ENCODE results near the gene RCHY1. TPM values are rescaled to one million over a fixed set of nuclear protein-coding genes. Genes with fewer than 3 reads are reported as not detected.
"Not testable (repeated sequence)": the region's sequence is repeated elsewhere in the genome, so short reads cannot be mapped to it uniquely, and the experiment has no call there.

The RCHY1 gene
- total RNA-seq, 1 experiment from 2014 or later: 53.5 TPM

- DNase-seq (ENCODE audit: low read depth, low spot score): no peak
- in situ Hi-C loops (cut with HindIII; ENCODE audit: low pct_unique_long_range_greater_than_20kb, low sequenced_read_pairs): no loop called here
Observed at GRCh38 chr4:75527482-75527881, 13.3 kb upstream of the RCHY1 start.

- no peak for DNase-seq (ENCODE audit: low read depth, low spot score)
- in situ Hi-C loops (cut with HindIII; ENCODE audit: low pct_unique_long_range_greater_than_20kb, low sequenced_read_pairs): no loop called here
Observed at GRCh38 chr4:75525910-75526309, 11.7 kb upstream of the RCHY1 start.

- DNase-seq (ENCODE audit: low read depth, low spot score): no peak
- in situ Hi-C loops (cut with HindIII; ENCODE audit: low pct_unique_long_range_greater_than_20kb, low sequenced_read_pairs): no loop called here
Observed at GRCh38 chr4:75525086-75525485, 10.9 kb upstream of the RCHY1 start.

- in situ Hi-C loops (cut with HindIII; ENCODE audit: low pct_unique_long_range_greater_than_20kb, low sequenced_read_pairs): not testable (repeated sequence)
Observed at GRCh38 chr4:75519452-75519851, 5.2 kb upstream of the RCHY1 start.

GRCh38 chr4:75516144-75516543 lies 1.9 kb upstream of the RCHY1 start:
- in situ Hi-C loops (cut with HindIII; ENCODE audit: low pct_unique_long_range_greater_than_20kb, low sequenced_read_pairs): no loop called here
- no peak for DNase-seq (ENCODE audit: low read depth, low spot score)

More at GRCh38 chr4:75519452-75519851, 5.2 kb upstream of the RCHY1 start:
- not testable (repeated sequence) for DNase-seq (ENCODE audit: low read depth, low spot score)

GRCh38 chr4:75514949-75515612 lies 878 bp upstream of the RCHY1 start:
- no peak for DNase-seq (ENCODE audit: low read depth, low spot score)
- in situ Hi-C loops (cut with HindIII; ENCODE audit: low pct_unique_long_range_greater_than_20kb, low sequenced_read_pairs): no loop called here

GRCh38 chr4:75513526-75514130 lies 575 bp downstream of the RCHY1 start:
- no peak for DNase-seq (ENCODE audit: low read depth, low spot score)
- in situ Hi-C loops (cut with HindIII; ENCODE audit: low pct_unique_long_range_greater_than_20kb, low sequenced_read_pairs): no loop called here

GRCh38 chr4:75512386-75513211 lies 1.6 kb downstream of the RCHY1 start:
- DNase-seq (ENCODE audit: low read depth, low spot score): peak; percentile 81
- in situ Hi-C loops (cut with HindIII; ENCODE audit: low pct_unique_long_range_greater_than_20kb, low sequenced_read_pairs): no loop called here

- no peak for DNase-seq (ENCODE audit: low read depth, low spot score)
- in situ Hi-C loops (cut with HindIII; ENCODE audit: low pct_unique_long_range_greater_than_20kb, low sequenced_read_pairs): no loop called here
Observed at GRCh38 chr4:75511841-75512240, 2.4 kb downstream of the RCHY1 start.

- in situ Hi-C loops (cut with HindIII; ENCODE audit: low pct_unique_long_range_greater_than_20kb, low sequenced_read_pairs): not testable (repeated sequence)
- DNase-seq (ENCODE audit: low read depth, low spot score): peak; percentile 24
Observed at GRCh38 chr4:75509592-75509991, 4.6 kb downstream of the RCHY1 start.

GRCh38 chr4:75505630-75506029 lies 8.6 kb downstream of the RCHY1 start:
- no peak for DNase-seq (ENCODE audit: low read depth, low spot score)
- in situ Hi-C loops (cut with HindIII; ENCODE audit: low pct_unique_long_range_greater_than_20kb, low sequenced_read_pairs): no loop called here

- in situ Hi-C loops (cut with HindIII; ENCODE audit: low pct_unique_long_range_greater_than_20kb, low sequenced_read_pairs): no loop called here
Observed at GRCh38 chr4:75502671-75503070, 11.5 kb downstream of the RCHY1 start.

GRCh38 chr4:75499900-75500299 lies 14.3 kb downstream of the RCHY1 start:
- no peak for DNase-seq (ENCODE audit: low read depth, low spot score)
- in situ Hi-C loops (cut with HindIII; ENCODE audit: low pct_unique_long_range_greater_than_20kb, low sequenced_read_pairs): no loop called here

More at GRCh38 chr4:75502671-75503070, 11.5 kb downstream of the RCHY1 start:
- no peak for DNase-seq (ENCODE audit: low read depth, low spot score)

GRCh38 chr4:75498041-75498440 lies 16.2 kb downstream of the RCHY1 start:
- no peak for DNase-seq (ENCODE audit: low read depth, low spot score)
- in situ Hi-C loops (cut with HindIII; ENCODE audit: low pct_unique_long_range_greater_than_20kb, low sequenced_read_pairs): no loop called here

GRCh38 chr4:75497133-75497532 lies 17.1 kb downstream of the RCHY1 start:
- in situ Hi-C loops (cut with HindIII; ENCODE audit: low pct_unique_long_range_greater_than_20kb, low sequenced_read_pairs): no loop called here
- no peak for DNase-seq (ENCODE audit: low read depth, low spot score)

- no peak for DNase-seq (ENCODE audit: low read depth, low spot score)
- in situ Hi-C loops (cut with HindIII; ENCODE audit: low pct_unique_long_range_greater_than_20kb, low sequenced_read_pairs): no loop called here
Observed at GRCh38 chr4:75496406-75496805, 17.8 kb downstream of the RCHY1 start.

- in situ Hi-C loops (cut with HindIII; ENCODE audit: low pct_unique_long_range_greater_than_20kb, low sequenced_read_pairs): no loop called here
Observed at GRCh38 chr4:75495476-75495875, 18.7 kb downstream of the RCHY1 start.

GRCh38 chr4:75494563-75494962 lies 19.6 kb downstream of the RCHY1 start:
- DNase-seq (ENCODE audit: low read depth, low spot score): peak; percentile 8
- in situ Hi-C loops (cut with HindIII; ENCODE audit: low pct_unique_long_range_greater_than_20kb, low sequenced_read_pairs): no loop called here

More at GRCh38 chr4:75495476-75495875, 18.7 kb downstream of the RCHY1 start:
- no peak for DNase-seq (ENCODE audit: low read depth, low spot score)
